Stimulated activated CD4-positive, alpha-beta T cell treated with anti-CD3 and anti-CD28 coated beads, TNF-alpha, amount 100 ng/mL, for 4 hours (primary cell): ENCODE measurements around the gene PTPRQ.

Experiments
- DNase-seq, 3 experiments: peaks; one replicate each; pipeline ENCODE4 v3.0.0-alpha.2; 2020; ENCODE audit warnings: low read depth in 3 of 3

PTPRQ gene

DNA sequence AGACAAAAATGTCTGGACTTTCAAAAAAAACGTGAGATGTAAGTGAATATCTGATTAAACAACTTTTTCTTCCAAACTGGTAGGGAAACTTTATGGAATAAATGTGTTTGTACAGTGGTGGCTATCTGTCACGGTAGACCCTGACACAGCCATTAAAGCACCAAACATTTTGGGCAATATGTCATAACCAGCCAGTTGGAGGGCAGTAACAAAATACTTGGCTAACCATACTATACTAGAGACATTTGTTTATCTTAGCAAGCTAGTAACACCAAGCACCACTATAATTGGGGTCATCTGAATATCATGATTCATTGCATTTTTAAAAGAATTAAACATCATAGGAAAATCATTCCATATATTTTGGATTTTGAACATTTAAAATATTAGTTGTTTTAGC is 257.4 kb downstream of the PTPRQ start:
- DNase-seq: no peak

DNA sequence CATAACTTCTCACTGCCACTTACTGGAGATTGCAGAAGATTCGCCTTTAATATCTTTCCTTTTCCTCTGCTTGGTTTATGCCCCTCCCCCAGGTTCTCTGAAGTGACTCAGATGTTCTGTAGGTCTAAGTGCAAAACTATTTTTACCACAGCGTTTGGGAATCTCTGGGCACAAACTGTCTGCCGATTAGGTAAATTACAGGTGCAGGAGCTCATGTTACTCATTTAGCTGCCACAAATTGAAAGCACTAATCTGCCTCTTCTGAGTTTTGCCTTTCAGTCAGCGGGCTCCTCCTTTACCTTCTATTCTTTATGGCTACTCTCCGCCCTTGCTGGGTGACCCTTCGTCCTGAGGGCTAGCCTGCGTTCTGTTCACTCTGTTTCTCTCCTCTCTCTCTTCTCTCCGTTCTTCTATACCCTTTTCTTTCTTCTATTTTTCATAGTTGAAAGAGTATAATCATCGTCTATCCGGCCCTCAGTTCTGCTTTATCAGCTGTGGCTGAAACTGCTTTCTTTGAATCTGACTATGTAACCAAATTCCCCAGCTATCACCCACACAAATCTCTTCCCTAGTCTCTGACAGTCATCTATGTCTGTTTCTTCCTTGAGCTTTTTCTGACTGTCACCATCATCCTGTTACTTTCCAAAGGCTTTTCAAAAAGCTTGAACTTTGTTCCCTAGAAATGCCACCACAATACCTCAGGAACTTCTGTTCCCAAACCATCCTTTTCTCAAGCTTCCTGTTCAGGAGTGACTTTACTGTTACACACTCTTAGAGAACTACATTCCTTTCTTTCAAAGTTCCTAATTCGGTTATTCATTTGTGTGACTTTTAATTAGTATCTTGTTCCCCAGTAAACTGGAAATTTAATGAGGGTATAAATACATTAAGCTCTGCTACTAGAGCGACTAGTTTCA is 259.1 kb downstream of the PTPRQ start:
- DNase-seq: no peak

DNA sequence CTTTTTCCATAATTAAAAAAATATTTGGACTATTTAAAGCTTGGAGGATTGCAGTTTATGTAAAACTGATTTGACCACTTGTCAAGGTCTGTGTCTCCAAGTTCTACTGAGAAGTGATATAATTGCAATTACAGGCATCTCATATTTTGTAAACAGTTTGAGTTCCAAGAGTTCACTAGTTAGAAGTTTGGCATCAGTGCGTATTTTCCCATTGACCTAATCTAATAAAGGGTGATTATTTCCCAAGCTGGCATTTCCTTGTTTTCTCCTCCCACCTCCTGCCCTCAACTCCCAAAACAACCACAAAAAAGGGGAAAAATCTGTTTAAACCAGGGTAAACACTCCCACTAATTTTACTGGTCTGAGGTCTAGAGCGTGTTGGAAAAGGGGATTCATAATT is 260.4 kb downstream of the PTPRQ start:
- no peak for DNase-seq

DNA sequence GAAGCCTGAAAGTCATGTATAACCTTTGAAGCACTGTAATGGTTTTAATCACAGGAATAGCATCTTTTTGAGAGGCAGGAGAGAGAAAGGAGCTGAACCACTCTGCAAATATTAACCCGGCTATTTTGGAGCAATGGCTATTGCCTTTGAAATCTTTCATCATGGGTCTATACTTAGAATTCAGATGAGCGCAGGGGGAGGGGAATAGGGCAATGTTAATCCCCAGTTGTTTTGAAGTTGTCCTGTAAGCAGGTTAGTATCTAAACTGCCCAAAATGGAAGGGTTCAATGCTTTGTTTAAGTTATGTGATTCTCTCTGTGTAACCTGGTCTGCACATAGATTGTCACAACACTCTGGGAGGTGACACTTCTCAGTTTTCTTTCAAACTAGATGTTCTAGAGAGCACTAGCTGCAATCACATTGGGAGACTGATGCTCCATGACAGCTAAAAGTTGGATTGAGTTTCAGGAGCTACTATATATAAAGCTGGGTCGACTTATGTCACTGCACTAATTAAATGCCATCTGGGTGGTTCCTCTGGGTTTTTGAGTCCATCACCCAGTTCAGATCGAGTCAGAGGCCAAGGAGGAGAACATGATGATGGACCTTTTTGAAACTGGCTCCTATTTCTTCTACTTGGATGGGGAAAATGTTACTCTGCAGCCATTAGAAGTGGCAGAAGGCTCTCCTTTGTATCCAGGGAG is 263.2 kb downstream of the PTPRQ start, which contains the start of gene MYF6:
Gene MYF6 (plus strand): TSS at position 509 of the 704 bp plus-strand sequence. CDS start 86 bp downstream, at position 595.
- no peak for DNase-seq

DNA sequence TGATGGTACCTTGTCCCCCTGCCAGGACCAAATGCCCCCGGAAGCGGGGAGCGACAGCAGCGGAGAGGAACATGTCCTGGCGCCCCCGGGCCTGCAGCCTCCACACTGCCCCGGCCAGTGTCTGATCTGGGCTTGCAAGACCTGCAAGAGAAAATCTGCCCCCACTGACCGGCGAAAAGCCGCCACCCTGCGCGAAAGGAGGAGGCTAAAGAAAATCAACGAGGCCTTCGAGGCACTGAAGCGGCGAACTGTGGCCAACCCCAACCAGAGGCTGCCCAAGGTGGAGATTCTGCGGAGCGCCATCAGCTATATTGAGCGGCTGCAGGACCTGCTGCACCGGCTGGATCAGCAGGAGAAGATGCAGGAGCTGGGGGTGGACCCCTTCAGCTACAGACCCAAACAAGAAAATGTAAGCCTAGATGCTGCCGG is 263.8 kb downstream of the PTPRQ start:
- DNase-seq: no peak

DNA sequence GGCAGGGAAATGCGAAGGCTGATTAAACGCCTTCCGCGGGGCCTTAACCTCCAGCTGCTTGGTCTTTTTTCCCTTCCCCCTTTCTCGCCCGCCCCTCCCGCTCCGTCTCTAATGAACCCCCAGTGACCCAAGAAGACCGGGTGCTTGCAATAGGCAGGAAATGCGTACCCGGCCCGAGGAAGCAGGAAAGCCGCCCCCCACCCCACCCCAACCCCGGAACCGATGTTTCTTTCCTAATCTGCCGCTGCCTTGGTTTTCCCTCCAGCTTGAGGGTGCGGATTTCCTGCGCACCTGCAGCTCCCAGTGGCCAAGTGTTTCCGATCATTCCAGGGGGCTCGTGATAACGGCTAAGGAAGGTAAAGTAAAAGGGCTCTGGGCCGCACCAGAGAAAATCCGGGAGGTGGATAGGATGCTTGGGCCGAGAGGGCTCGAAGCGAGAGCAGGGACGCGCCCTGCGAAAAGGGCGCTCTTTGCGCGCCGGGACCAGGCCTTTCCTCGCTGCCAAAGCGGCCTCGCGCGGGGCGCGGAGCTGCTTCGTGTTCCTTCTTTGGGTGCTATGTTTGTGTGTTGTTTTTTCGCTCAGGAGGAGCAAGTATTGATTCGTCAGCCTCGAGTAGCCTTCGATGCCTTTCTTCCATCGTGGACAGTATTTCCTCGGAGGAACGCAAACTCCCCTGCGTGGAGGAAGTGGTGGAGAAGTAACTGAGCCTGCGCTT is 264.4 kb downstream of the PTPRQ start:
- no peak for DNase-seq

DNA sequence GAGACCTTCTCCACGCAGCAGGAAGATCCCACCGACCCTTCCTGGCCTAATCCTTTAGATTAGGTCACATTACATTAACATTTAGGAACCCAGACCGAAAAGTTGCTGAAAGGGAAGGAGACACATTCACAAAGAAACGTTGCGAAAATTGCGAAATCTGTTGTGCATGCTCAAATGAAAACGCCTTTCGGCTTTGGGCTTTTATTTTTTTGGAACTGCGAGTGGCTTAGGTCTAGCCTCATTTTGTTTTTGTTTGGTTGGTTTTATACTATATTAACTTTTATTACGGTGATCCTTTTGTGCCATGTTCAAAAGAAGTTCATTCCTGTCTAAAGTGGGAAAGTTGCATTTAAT is 264.9 kb downstream of the PTPRQ start:
- no peak for DNase-seq

DNA sequence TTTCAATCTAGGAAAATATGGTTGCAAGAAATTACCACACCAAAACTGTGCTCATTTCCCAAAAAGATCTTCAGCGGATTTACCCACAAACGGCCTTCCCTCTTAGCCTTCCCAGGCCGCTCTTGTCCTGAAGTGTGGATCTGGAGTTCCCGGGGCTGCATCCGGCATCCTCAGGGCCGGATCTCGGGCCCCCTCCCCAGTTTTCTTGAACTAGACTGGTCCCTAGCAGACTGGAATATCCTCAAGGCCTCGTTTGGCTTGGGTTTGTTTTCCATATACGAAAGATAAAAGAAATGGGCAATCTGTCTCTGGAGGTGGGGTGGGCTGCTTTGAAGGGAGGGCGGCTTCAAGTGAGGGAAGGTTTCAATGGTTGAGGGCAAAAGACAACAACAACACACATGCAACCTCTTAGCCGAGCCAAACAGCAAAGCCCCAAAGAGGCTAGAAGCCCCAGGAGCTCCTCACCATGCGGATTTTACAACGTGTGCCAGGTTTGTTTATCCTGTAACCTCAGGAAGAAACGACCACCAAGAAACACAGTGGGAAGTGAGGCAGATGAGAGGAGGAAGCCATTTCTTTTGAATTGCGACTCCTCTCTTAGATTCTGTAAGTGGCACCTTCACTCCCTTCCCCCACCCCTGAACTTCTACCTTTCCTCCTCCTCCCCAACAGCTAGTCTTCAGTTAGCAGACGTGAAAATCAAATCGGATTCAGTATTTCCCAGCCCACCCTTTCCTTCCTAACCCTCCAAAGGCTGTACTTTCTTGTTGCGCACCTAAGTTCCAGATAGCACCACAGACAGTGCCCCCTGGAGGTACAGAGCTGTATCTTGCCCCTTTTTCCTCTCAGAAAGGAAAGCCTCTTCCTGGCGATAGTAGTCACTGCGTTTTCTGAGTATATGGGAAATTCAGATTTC is 266.0 kb downstream of the PTPRQ start:
- DNase-seq: no peak

DNA sequence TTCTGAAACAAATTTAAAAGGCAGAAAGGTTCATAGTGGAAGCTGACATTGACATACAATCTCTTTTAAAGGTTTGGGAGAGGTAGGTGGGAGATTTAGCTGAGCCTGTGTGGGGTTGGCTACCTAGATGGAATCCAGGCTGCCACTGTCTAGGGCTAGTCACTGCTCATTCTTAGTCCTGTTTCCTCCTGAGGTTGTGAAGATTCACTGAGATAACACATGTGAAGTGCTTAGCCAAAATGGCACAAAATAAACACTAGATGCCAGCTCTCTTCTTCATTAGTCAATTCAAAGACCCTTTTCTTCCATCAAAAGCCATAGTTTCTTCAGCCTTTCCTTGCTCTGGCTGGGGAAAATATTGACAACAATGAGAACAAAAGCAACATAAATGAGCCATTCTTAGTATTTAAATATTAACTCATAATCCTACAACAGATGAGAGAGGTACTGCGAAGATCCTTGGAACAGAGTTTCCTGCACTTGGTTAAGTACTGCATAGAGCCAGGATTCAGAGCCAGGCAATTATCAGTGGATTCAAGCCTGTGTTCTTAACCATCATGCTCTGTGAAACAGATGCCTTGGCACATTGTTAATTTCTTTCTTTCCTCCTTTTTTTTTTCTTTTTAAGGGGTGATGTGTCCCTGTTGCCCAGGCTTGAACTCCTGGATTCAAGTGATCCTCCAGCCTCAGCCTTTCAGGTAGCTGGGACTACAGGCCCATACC is 266.9 kb downstream of the PTPRQ start:
- DNase-seq: no peak

DNA sequence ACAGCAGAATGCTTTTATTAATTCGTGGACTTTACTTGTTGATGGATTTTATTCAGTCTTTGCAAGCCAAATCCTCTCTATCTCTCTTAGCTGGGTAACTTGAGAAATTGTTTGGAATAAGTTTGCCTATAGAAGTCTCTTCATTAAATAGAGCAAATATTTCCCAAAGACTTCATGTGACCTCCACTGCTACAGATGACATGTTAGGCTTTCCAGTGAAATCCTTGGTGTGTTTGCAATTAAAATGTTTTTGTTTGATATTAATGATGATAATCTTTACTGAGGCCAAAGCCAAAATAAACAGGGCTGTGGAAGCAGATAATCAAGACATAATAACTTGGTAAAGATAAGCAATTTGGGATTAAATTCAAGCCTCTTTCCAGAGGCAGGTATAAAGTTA is 267.8 kb downstream of the PTPRQ start:
- no peak for DNase-seq

DNA sequence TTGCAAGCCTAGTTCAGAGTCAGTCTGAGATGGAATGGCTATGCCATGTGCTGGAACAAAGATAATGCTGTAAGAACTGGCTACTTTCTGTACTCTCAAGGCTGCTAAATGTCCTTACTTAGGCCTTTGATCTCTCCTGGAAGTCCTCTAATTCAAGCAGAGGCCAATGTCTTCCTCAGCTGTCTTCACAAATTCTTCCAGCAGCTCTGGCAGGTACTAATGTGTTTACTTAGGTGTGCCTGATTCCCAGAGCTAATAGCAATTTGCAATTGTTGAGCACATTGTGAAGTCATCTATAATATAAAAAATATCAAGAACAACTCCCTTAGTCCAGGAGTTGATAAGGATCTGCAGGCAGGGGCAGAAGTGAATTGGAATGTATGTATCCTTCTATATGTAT is 268.8 kb downstream of the PTPRQ start:
- DNase-seq: no peak

DNA sequence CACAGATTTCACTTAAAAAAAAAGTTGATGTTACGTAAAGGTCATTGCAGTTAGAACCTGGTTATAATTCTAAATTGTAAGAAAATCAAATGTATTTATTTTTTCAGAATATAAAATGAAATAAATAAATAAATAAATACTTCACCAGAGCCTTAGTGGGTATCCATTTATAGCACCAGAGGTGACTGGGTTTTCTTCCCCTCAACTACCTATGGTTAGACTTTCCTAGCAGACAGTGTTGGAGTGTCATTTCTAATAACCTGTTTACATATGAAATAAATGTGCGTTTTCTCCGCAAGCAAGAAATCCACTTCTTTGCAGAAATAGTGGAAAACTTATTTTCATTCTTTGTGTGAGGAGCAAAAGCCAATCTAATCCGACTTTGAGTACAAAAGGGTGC is 269.4 kb downstream of the PTPRQ start:
- no peak for DNase-seq

DNA sequence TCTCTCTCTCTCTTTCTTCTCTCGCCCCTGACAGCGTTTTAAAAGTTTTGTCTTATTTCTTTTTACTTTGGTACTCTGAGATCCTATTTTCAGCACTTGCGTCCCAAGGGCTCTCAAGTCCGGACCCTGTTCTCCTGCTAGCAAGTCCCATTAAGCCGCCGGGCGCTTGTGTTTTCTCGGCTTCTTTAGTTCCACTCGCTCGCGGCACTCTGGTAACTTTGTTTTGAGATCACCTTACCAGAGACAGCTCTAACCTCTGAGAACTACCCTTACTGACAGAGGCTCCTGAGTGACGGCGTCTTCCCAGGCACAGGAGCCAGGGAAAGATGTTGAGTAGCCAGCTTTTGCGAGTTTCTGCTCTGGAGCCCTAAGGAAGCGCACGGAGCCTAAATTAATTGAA is 270.0 kb downstream of the PTPRQ start:
- no peak for DNase-seq

DNA sequence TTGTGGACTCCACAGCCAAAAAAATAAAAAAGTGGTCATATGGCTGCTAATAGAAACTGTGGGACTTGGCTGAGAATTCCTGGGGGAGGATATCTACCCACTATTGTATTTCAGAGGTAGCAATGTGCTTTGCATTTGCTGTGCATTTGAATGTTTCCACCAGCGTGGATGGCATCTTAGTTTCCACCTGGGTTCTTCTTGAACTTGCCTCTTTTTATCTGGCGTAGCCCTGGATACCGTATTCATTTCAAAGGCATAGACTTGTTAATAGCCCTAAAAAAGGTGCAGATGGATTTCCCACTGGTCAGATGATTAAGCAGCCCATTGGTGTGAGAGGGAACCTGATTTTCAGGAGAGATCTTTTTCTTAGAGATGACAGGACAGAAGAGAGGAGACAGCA is 270.8 kb downstream of the PTPRQ start:
- no peak for DNase-seq

DNA sequence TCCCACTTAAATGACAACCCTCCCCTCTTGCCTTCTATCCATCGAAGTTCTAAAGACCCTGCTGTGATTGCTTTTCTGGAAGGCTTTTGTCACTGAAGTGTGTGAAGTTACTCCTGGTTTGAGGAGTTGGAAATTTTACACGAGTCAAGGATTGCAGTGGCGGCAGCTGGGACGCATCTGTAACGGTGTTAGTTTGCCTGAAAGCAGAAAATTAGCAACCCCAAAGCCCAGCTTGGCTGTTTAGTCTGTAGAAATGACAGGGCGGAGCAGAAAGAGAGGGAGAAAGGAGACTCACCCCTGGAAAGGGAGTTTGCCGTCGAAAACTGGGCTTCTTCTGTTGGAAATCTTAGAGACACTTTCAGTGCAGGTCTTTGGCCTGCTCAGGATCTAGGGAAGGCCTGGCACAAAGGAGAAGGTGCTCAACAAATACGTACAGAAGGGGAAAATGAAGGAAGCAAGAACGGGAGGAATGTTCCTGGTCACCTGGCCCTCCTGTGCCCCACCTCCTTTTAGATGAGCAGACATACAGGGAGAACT is 271.7 kb downstream of the PTPRQ start:
- DNase-seq: no peak

DNA sequence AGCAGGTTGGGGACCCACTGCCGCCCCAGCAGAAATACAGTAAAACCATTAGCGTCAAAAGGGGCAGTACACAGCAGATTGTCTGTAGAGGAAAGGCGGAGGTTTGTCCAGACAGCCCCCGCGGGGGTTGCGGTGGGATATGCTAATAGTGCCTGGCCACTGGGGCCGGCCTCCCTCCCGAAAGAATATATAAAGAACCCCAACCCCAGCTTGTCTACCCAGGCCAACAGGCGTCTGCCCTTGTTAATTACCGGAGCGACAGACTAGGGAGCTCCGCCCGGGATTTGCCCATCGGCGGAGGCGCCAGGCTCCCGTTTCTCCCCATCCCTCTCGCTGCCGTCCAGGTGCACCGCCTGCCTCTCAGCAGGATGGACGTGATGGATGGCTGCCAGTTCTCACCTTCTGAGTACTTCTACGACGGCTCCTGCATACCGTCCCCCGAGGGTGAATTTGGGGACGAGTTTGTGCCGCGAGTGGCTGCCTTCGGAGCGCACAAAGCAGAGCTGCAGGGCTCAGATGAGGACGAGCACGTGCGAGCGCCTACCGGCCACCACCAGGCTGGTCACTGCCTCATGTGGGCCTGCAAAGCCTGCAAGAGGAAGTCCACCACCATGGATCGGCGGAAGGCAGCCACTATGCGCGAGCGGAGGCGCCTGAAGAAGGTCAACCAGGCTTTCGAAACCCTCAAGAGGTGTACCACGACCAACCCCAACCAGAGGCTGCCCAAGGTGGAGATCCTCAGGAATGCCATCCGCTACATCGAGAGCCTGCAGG is 272.8 kb downstream of the PTPRQ start, which contains the start of gene MYF5:
Gene MYF5 (plus strand): TSS at position 217 of the 774 bp plus-strand sequence. CDS start 152 bp downstream, at position 369.
- no peak for DNase-seq

DNA sequence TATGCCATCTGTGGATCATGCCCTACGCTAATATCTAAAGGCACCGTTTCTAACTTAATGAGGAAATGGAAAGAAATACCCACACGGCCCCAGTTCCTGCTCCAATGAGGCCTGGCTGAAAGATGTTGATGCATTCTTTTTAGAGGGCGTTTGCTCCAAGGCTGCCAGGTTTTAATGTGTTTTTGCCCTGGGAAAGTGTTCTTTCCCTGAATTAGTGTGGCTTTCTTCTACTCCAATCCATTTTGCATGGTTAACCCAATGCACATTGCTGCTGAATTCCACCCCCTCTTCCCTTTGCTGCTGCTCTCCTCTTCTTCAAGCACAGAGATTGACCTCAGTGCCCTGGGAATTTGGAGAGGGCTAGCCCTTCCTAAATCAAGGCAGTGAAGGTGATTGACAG is 273.8 kb downstream of the PTPRQ start:
- no peak for DNase-seq

DNA sequence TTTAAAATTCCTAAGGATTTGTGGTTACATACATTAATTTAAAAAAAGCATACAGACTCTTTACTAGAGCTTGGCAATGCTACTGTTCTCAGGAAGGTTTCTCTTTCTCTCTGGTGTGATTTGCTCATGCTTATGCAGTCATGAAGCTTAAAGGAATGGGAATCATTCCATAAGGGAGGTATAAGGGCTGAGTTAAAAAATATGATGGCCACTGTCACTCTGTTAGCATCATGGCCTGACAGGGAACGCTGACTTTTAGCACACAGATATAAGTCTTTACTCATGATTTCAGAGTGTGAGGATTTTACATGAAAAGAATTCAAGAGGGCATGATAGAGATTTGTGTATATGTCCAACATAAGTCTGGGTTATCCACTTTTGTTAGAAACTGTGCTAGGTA is 276.5 kb downstream of the PTPRQ start:
- no peak for DNase-seq

DNA sequence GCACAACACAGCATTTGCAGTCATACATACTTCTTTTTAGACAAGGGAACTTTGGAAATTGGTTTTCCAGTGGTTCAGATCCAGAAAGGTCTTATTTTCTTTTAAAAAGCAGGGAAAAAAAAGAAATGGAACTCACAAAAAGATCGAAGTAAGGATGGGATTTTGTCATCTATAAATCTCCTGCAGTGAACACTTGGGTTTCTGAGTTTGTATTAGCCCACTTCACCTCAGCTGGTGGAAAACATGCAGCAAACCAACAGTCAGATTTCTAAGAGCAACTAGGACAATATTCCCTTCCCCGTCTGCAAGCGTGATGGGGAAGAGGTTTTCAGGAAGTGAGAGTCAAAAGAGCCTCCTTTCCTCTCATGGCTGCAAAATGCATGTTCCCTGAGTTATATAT is 277.3 kb downstream of the PTPRQ start:
- DNase-seq: no peak
